ENCODE results near the gene HORMAD2. TPM values are rescaled to one million over a fixed set of nuclear protein-coding genes. Genes with fewer than 3 reads are reported as not detected.

HORMAD2 gene
- total and polyA plus RNA-seq, 9 of the 15 experiments (the other 6 are each of a cell fraction or from before 2014, with no cell fraction given): not detected

DNA sequence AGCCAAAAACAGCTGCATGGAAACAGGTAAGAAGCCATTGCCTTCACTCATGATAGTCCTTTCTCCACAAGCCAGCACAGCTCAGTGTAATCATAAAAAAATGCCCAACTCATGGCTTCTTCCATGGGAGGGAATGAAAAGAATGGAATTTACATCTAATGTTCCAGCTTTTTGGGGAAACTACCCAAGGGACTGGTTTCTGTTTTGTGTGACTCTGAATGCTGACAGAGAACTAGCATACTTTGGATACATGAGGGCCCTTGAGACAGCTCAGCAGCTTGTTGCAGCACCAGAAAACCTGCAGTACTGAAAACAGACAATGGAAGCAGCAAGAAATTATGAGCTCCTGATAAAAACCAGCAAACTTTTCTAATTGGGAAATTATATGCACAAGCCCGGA lies 24.2 kb upstream of the HORMAD2 start:
- BruUV-seq (replicated peaks): no TSS peak
- in situ Hi-C loops (cut with MboI): no loop called here
- H3K9me3 ChIP-seq (replicated peaks; ENCODE audit: control insufficient read depth, insufficient read depth, low read depth, low read length): no peaks in the 10 kb centered on the region
- no peaks in the 10 kb centered on the region for H3K79me2 ChIP-seq (ENCODE audit: control insufficient read depth, insufficient read depth, low read length)
- no peak overlapping the region for H3K27ac ChIP-seq (ENCODE audit: extremely low read depth, low read depth, low read length)
- no peak overlapping the region for H3K4me2 ChIP-seq (ENCODE audit: insufficient read depth, low read length)
- FAIRE-seq: no peak
- H4K20me1 ChIP-seq (replicated peaks; ENCODE audit: control insufficient read depth, insufficient read depth, low read length): no peaks in the 10 kb centered on the region
- H3K9me1 ChIP-seq (ENCODE audit: control insufficient read depth, insufficient read depth, low read length): no peaks in the 10 kb centered on the region
- DNase-seq (ENCODE audit: extremely low read depth in 1 of 4, low spot score in 3 of 4): no peak
- TF ChIP-seq XRCC3 (IDR thresholded peaks at IDR 0.05) (no peak), TRIM24 (IDR thresholded peaks at IDR 0.05) (no peak), SMC3 (conservative IDR thresholded peaks at IDR 0.05; ENCODE audit: insufficient read depth, low read depth, low read length) (no peak), TAL1 (IDR thresholded peaks at IDR 0.05) (no peak), MCM2 (IDR thresholded peaks at IDR 0.05; ENCODE audit: low read depth) (no peak), HDAC1 (IDR thresholded peaks at IDR 0.05) (no peak), ERF (CRISPR knock-in tag; IDR thresholded peaks at IDR 0.05) (no peak), RFX5 (IDR thresholded peaks at IDR 0.05; ENCODE audit: low read depth, low read length) (no peak), ELF4 (CRISPR knock-in tag; IDR thresholded peaks at IDR 0.05) (no peak), GTF2A2 (tag; IDR thresholded peaks at IDR 0.05) (no peak), KAT2B (IDR thresholded peaks at IDR 0.05; ENCODE audit: low read depth, low read length) (no peak), ZNF785 (CRISPR knock-in tag; IDR thresholded peaks at IDR 0.05) (no peak), ZNF436 (CRISPR knock-in tag; IDR thresholded peaks at IDR 0.05) (no peak), ZNF134 (CRISPR knock-in tag; conservative IDR thresholded peaks at IDR 0.05) (no peak), NFIX (CRISPR knock-in tag; IDR thresholded peaks at IDR 0.05; ENCODE audit: low read depth) (no peak), DNMT1 (IDR thresholded peaks at IDR 0.05) (no peak), GTF2E2 (tag; IDR thresholded peaks at IDR 0.05) (no peak)
- TF ChIP-seq, protein P1, sequence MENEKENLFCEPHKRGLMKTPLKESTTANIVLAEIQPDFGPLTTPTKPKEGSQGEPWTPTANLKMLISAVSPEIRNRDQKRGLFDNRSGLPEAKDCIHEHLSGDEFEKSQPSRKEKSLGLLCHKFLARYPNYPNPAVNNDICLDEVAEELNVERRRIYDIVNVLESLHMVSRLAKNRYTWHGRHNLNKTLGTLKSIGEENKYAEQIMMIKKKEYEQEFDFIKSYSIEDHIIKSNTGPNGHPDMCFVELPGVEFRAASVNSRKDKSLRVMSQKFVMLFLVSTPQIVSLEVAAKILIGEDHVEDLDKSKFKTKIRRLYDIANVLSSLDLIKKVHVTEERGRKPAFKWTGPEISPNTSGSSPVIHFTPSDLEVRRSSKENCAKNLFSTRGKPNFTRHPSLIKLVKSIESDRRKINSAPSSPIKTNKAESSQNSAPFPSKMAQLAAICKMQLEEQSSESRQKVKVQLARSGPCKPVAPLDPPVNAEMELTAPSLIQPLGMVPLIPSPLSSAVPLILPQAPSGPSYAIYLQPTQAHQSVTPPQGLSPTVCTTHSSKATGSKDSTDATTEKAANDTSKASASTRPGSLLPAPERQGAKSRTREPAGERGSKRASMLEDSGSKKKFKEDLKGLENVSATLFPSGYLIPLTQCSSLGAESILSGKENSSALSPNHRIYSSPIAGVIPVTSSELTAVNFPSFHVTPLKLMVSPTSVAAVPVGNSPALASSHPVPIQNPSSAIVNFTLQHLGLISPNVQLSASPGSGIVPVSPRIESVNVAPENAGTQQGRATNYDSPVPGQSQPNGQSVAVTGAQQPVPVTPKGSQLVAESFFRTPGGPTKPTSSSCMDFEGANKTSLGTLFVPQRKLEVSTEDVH (IDR thresholded peaks at IDR 0.05; ENCODE audit: low read depth, partially characterized antibody): no peak
- TF ChIP-seq, protein P2, sequence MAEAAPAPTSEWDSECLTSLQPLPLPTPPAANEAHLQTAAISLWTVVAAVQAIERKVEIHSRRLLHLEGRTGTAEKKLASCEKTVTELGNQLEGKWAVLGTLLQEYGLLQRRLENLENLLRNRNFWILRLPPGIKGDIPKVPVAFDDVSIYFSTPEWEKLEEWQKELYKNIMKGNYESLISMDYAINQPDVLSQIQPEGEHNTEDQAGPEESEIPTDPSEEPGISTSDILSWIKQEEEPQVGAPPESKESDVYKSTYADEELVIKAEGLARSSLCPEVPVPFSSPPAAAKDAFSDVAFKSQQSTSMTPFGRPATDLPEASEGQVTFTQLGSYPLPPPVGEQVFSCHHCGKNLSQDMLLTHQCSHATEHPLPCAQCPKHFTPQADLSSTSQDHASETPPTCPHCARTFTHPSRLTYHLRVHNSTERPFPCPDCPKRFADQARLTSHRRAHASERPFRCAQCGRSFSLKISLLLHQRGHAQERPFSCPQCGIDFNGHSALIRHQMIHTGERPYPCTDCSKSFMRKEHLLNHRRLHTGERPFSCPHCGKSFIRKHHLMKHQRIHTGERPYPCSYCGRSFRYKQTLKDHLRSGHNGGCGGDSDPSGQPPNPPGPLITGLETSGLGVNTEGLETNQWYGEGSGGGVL (CRISPR knock-in tag; IDR thresholded peaks at IDR 0.05): no peak
- no peak overlapping the region for H2AFZ ChIP-seq (ENCODE audit: low read depth, low read length)
- no peaks in the 10 kb centered on the region for H3K27me3 ChIP-seq (ENCODE audit: control insufficient read depth in 2 of 2, insufficient read depth in 2 of 2, low read length in 2 of 2)
- ATAC-seq: no peak
- ChIA-PET POLR2A (interaction anchor here (0.6 to 0.7 kb wide), 2 partner anchors 23 to 367 kb away, joined by 3 read pairs; no protein-coding TSS in a partner anchor), CTCF (ENCODE audit: low intra/inter-chr PET ratio) (no interaction called here)
- no peak overlapping the region for H3K4me3 ChIP-seq
- intact Hi-C loops (cut with micrococcal nuclease): no loop called here
- H3K4me1 ChIP-seq (replicated peaks in 1 of 2; ENCODE audit: control insufficient read depth in 2 of 2, insufficient read depth in 2 of 2, low read length in 2 of 2): no peaks in the 10 kb centered on the region
- no peaks in the 10 kb centered on the region for H3K36me3 ChIP-seq (ENCODE audit: control insufficient read depth, insufficient read depth, low read length)
- no peak overlapping the region for H3K9ac ChIP-seq (ENCODE audit: insufficient read depth in 1 of 2, low read depth in 2 of 2, low read length in 2 of 2)
- 0% methylated on average over 1 of the region's 1 CpG for whole genome bisulfite sequencing (ENCODE audit: insufficient coverage, low coverage, missing lambda C conversion rate)
